Activated CD4-positive, alpha-beta T cell treated with anti-CD3 and anti-CD28 coated beads for 48 hours (primary cell): ENCODE results near the gene ATG5.
A peak's percentile ranks its signal among the peaks of the same experiment; 100 is the strongest.
"Not testable (repeated sequence)": the region's sequence is repeated elsewhere in the genome, so short reads cannot be mapped to it uniquely, and the experiment has no call there.

Source experiments
- DNase-seq: peaks from one replicate; pipeline ENCODE4 v3.0.0-alpha.2; 2020

The ATG5 gene

DNA sequence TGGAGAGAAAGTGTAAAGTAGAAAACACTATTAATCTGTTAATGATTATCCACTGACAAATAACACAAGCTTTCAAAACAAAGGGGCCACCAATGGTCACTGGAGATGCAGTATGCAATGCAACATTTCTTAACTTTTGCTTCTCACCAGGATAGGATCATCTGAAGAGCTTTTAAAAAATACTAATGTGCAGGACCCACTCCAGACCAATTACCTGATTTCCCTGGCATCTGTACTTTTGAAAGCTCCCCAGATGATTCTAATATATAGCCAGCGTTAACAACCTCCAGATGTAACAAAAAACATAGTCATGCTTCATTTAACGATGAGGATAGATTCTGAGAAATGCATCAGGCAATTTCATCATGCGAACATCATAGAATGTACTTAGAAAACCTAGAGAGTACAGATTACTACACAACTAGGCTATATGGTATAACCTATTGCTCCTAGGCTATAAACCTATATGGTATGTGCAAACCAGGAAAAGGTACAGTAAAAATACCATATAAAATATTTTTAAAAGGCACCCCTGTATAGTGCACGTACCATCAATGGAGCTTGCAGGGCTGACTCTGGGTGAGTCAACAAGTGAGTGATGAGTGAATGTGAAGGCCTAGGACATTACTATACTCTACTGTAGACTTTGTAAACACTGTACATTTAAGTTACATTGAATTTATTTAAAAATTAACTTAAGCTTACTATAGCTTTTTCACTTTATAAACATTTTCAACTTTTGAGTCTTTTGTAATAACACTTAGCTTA lies 69.2 kb downstream of the ATG5 start:
- no peak for DNase-seq

DNA sequence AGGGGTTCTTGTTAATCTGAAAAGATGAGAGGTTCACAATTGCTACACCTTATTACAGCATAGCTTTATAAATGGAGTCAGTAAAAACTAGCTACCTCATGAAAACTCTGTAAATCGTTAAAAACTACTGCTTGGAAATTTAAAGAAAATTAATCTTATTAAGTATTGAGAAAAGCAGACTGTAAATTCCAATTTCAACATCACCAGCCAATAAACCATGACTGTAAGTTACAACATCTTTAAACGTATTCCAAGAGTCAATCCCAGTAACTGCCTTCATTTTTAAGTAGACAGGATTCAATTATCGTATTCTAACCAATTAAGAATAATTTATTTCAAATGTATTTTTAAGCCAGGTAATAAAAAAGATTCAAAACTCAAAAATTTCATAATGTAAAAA lies 70.3 kb downstream of the ATG5 start:
- no peak for DNase-seq

DNA sequence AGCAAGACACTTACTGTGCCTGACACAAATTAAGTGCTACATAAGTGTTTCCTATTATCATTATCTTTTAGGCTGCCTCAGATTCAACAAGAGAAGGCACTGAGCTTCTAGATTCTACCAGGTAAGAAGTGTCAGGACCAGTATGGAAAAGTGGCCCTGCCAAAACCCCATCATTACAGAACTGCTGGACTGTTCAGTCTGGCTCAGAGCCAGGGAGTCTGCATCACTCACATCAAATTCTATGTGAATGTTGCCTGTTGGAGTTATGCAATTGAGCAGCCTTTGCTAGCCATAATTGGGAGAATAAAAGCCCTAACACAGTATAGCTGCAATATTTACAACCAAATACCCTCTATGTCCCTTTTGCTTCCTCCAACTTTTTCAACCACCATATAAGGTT lies 70.9 kb downstream of the ATG5 start:
- DNase-seq, result no peak

DNA sequence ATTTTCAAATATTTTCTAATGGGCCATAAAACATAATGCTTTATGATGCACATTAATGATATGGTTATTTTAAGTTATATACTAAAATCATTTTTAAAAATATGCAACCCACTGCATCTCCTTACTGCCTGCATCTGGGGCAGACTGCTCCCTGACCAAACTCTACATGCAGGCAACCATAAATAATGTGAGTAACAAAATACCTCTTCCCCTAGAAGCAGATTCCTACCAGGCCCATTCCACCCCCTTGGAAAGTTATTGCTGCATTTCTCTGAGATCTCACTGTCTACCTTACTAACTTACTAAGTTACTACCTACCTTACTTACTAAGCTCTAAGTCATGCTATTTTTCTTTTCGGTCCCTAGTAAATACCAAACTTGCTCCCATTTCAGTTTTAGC lies 71.8 kb downstream of the ATG5 start:
- DNase-seq, result no peak

DNA sequence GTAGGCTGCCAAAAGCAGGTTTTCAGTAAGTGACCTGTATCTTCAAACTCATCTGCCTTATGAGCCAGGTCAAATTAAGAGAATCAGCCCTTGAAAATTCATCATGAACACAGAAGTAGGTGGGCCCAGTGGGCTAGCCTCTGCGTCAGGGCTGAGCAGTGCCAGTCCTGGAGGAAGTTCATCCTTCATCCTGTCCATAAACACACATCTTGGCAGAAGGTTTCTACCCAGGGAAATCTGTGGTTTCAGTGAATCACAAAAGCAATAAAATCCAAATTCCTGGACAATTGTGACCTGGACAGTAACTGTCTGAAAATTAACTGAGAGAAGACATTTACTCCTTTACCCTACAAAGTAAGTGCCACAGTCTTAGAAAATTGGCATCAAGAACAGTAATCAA lies 72.4 kb downstream of the ATG5 start:
- DNase-seq, result no peak

DNA sequence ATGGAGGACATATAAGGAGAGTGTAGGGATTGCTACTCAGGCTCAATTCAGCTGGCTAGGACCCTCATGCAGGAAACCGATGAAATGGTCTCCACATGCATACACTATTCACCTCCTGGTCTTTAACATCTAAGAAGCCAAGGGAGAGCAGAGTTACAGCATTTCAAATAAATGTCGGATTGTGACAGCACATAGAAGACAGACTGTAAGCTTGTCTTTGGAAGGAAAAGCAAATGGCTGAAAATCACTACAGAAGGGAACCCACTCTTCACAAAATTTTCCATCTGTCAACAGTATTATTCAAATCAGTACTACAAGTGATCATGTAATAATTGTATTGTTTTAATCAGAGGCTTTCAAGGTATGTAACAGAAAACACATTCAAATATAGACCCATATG lies 72.9 kb downstream of the ATG5 start:
- DNase-seq, result no peak

DNA sequence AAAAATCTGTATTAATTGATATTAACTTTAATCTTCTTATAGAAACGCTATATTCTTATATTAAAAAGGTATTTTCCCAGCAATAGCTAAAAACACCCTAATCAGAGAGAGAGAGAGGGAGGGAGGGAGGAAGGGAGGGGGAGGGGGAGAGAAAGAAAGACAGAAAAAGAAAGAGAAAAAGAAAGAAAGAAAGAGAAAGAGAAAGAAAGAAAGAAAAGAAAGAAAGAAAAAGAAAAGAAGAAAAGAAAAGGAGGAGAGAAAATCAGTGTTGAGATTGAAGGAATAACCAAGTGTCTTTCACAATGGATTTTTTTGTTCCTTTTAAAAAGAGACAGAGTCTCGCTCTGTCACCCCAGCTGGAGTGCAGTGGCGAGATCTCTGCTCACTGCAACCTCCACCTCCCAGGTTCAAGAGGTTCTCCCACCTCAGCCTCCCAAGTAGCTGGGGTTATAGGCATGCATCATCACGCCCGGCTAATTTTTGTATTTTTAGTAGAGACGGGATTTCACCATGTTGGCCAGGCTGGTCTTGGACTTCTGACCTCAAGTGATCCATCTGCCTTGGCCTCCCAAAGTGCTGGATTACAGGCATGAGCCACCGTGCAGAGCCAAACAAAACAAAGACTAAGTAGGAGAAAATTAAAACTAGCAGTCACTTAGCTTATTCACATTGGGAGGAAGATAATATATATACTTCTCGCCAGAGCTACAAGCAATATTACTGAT lies 73.9 kb downstream of the ATG5 start:
- not testable (repeated sequence) for DNase-seq

DNA sequence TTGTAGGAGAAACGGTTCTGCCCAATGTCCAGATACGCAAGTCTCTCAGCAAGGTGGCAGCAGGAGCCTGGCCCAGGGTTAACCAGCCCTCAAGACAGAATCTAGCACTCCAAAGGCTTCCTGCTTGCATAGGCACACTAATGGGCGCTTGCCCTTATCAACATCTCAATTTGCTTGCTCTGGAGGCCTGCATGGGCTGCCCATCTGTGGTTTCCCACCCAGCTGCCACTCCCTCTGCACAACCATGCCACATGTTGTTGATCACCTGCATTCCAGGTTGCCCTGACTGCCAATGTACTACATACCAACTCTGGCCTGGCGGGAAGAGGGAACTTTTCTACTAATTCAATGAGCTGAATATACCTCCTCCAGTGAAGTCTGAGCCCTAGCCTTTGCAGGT lies 74.6 kb downstream of the ATG5 start:
- DNase-seq, result no peak

DNA sequence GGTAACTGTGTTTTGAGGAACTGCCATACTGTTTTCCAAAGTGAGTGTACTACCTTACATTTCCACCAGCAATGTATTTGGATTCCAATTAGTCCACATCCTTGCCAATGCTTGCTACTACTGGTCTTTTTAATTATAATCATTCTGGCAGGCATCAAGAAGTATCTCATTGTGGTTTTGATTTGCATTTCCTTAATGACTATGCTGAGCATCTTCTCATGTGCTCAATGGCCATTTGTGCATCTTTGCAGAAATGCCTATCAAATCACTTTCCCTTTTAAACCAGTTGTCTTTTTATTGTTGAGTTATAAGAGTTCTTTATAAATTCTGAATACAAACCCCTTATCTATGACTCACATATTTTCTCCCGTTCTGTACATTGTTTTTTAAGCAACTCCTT lies 75.9 kb downstream of the ATG5 start:
- no peak for DNase-seq

DNA sequence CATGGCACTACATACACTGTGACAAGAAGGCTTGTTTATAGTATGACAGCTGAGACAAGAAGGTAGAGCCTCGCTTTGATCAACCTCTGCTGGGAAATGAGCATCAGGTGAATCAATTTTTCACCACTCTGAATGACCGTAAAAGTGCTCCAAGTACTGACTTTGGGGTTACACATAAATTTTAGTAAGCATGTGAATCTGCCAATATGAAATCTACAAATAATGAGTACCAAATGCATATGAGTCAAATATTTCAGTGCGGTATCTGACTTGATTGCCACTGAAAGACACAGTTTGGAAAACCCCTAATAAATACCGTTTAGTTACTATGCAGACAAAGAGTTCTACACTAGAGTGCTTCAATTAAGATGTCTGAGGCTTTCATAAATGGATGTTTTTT lies 77.8 kb downstream of the ATG5 start:
- no peak for DNase-seq

DNA sequence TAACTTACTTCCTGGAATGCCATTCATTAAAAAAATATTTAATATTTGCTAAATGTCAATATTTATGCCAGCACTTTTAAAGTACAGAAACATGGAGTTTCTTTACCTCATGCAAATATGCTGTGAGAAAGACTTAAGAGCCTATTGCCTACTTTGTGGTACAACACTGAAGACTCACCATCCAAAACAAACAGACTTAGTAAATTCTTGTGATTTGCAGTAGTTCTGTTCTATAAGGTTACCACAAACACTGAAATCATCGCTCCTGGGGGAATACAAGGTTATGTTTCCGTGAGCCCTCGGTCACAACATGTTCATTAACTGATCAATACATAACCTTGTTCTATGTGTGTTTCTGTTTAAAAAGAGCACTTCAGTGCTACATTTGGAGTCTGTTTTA lies 78.3 kb downstream of the ATG5 start:
- no peak for DNase-seq

- DNase-seq, result no peak
These were observed 80.6 kb downstream of the ATG5 start for GRCh38 chr6:106244931-106245330.

DNA sequence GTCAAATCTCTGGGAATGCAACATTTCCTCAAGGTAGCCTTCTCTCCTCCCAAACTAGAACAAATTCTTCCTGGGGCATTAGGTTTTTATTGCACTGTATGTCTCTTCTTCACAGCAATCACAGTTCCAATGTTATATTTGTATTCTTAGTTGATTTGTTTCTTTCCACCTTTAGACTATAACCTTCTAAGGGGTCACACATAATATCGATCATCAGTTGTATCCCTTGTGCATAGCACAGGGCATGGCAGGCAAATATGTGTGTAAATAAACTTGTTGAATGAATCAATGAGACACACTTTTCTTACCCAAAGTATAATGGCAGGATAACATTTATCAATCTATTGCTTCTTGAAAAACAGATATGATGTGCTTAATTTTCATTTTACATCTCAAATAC lies 81.0 kb downstream of the ATG5 start:
- DNase-seq, result no peak

DNA sequence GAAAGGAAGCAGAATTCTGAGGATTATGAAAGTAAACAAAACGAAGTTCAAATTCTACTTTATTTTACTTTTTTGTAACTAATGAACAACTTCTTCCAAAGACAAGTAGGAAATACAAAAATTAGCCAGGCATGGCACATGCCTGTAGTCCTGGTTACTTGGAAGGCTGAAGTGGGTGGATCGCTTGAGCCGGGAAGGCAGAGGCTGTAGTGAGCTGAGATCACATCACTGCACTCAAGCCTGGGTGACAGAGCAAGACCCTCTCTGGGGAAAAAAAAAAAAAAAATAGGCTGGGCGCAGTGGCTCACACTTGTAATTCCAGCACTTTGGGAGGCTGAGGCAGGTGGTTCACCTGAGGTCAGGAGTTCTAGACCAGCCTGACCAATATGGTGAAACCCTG lies 82.3 kb downstream of the ATG5 start:
- no peak for DNase-seq

DNA sequence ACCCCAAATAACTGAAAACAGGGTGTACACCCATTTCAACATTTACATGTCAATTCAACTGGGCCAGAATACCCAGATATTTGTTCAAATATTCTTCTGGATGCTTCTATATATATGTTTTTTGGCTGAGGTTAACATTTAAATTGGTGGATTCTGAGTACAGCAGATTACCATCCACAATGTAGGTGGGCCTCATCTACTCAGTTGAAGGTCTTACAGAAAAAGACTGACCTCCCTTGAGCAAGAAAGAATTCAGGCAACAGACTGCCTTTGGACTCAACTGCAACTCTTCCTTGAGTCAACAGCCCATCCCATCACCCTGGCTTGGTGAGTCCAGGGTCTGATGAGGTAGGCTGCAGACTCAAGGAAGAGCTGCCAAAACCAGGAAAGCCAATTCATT lies 84.1 kb downstream of the ATG5 start:
- no peak for DNase-seq

DNA sequence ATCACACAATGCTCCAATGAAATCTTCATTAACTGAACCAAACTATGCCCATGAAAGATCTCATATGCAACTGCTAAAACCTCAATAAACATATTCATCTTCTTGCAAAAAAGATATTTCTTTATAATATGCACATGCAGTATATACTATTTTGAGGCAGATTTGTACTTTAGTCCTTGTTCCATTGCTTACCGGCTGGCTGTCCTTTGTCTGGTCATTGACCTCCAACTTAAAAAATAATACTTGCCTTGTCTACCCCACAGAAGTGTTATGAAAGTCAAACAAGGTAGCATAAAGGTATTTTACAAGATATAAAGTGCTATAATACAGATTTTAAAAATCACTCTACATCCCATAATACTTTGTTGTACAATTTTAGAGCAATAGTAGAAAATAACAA lies 88.3 kb downstream of the ATG5 start:
- no peak for DNase-seq

DNA sequence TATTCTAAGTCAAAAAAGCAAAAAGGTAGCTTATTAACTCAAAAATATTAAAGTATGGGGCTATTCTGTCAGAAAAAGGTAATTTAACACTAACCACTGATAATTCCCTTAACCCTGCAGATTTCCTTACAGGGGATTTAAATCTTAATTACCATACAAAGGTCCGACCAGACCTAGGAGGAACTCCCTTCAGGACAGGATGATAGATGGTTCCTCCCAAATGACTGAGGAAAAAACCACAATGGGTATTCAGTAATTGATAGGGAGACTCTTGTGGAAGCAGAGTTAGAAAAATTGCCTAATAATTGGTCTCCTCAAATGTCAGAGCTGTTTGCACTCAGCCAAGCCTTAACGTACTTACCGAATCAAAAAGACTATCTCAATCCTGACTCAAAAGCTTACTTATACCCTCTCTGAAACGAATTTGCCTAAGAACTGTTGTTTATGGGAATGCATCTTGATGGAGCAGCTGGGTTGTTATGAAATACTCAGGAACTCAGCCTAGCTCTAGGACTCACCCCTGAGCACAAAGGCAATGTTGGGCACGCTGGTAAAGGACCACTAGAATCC lies 95.6 kb downstream of the ATG5 start:
- not testable (repeated sequence) for DNase-seq

DNA sequence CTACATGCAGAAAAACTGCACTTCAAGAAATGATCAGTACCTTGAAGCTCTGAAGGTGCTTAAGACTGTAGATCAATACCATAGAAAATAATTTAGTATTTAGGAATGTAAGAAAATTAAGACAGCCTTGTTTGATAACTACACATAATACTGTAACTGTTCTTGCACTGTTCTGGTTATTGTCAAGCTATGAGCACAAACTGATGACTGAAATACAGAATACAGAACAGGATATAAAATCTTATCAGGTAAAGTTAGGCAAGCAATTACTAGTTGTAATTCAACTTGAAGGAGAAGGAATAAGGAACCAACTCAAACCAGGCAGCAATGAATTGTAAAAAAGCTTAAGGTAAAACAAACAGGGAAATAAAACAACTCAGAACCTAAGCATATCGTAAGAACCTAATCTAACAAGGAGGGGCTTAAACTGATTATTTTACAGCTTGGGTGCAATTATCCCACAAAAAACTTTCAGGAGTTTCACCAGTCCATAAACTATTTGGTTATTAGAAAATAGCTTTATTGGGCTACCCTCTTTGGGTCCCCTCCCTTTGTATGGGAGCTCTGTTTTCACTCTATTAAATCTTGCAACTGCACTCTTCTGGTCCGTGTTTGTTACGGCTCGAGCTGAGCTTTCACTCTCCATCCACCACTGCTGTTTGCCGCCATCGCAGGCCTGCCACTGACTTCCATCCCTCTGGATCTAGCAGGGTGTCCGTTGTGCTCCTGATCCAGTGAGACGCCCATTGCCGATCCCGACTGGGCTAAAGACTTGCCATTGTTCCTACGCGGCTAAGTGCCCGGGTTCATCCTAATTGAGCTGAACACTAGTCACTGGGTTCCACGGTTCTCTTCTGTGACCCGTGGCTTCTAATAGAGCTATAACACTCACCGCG lies 97.7 kb downstream of the ATG5 start:
- DNase-seq, result no peak

DNA sequence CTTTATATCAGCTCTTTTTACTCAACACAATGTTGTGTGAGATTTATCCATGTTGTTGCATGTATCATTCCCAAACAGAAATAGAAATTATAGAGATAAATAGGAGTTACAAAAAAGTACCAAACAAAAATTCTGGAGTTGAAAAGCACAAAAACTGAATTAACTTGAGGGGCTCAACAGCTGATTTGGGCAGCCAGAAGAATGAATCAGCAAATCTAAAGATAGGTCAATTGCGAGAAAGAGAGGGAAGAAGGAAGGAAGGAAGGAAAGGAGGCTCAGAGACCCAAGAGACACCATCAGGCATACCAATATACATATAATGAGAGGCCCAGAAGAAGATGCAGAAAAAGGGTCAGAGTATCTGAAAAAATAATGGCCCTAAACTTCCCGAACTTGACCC lies 98.9 kb downstream of the ATG5 start:
- DNase-seq, result no peak

DNA sequence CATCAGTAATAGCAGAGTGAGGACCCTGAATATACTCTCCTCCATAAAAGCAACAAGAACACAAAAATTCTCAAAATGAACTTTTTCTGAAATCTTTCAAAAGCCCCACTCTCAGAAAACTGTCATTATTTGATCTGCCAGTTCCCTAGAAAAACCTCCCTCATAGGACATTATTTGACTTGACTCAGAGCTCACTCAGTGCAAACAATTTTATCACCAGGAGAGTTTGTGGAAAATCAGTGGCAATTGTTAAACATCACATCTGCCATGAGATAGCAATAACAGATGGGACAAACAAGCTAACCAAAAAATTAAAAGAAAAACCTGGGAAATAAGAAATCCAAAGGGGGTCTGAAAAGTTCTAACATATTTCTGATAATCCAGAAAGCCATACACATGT lies 100.0 kb downstream of the ATG5 start:
- no peak for DNase-seq

GRCh38 chr6:106223300-106223930 lies 102.1 kb downstream of the ATG5 start:
- peak; percentile 81 for DNase-seq

DNA sequence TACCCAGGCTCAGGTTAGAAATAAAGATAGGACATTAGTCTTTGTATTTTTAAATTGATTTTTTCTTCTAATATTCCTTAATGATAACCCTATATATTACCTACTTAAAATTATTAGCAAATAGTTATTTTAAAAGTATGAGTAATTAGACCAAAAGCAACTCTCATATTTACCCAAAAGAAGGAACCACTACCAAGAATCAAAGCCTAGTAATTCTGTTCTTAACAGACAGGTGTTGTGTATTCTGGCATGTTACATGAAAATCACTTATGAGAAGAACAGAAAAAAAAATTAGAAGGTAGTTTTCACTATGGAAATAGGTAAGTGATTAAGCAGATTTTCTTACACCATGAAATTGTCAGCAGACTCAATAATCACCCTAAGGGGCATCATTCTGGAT lies 105.1 kb downstream of the ATG5 start:
- DNase-seq, result no peak

- no peak for DNase-seq
These were observed 109.0 kb downstream of the ATG5 start for GRCh38 chr6:106216527-106216926.
